PFSK-1 (cell line): ENCODE results near the gene TMEM60.

ENCODE experiments used
- FOXP2 ChIP-seq: optimal IDR thresholded peaks from 2 replicates; pipeline ENCODE3; 2011; ENCODE audit warnings: borderline replicate concordance, control low read depth, inconsistent platforms; ENCODE audit not compliant: insufficient read depth; ENCODE audit errors: extremely low read length, extremely low read depth
- POLR2AphosphoS5 ChIP-seq: IDR thresholded peaks from 2 replicates; pipeline ENCODE4 v1.6.1; 2012; ENCODE audit warnings: low read depth, mild to moderate bottlenecking, control low read depth, low read length, moderate library complexity
- SIN3A ChIP-seq: IDR thresholded peaks from 2 replicates; pipeline ENCODE4 v1.6.1; 2012; ENCODE audit warnings: mild to moderate bottlenecking, low read length, moderate library complexity, borderline replicate concordance; ENCODE audit not compliant: insufficient read depth
- TAF1 ChIP-seq: IDR thresholded peaks from 2 replicates; pipeline ENCODE4 v1.6.1; 2012; ENCODE audit warnings: low read length, control low read depth, borderline replicate concordance; ENCODE audit not compliant: insufficient read depth
- TF ChIP-seq, protein P1 (sequence below), 2 experiments: IDR thresholded peaks; 2 replicates each; pipeline versions ENCODE4 v1.6.1 to v1.8.0; 2011 to 2012; ENCODE audit warnings: low read depth in 2 of 2, low read length in 2 of 2, control low read depth in 1 of 2, inconsistent platforms in 1 of 2, mild to moderate bottlenecking in 1 of 2, moderate library complexity in 1 of 2; ENCODE audit not compliant: insufficient read depth in 1 of 2

Gene TMEM60

DNA sequence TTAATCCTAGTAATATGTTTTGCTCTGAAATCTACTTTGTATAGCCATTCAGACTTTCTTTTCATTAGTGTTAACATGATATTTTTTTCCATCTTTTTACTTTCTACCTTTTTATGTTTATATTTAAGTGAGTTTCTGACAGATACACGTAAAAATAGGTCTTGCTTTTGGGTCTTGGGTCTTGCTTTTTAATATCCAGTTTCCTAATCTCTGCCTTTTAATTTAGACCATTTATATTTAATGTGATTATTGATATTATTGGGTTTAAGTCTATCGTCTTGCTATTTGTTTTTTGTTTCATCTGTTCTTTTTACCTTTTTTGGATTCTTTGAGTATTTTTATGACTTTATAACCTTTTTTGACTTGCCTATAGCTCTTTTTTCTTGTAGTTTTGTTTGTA, 8.2 kb upstream of the TMEM60 start:
- no peak for TF ChIP-seq FOXP2
- no peak for TF ChIP-seq POLR2AphosphoS5
- TF ChIP-seq, protein P1, sequence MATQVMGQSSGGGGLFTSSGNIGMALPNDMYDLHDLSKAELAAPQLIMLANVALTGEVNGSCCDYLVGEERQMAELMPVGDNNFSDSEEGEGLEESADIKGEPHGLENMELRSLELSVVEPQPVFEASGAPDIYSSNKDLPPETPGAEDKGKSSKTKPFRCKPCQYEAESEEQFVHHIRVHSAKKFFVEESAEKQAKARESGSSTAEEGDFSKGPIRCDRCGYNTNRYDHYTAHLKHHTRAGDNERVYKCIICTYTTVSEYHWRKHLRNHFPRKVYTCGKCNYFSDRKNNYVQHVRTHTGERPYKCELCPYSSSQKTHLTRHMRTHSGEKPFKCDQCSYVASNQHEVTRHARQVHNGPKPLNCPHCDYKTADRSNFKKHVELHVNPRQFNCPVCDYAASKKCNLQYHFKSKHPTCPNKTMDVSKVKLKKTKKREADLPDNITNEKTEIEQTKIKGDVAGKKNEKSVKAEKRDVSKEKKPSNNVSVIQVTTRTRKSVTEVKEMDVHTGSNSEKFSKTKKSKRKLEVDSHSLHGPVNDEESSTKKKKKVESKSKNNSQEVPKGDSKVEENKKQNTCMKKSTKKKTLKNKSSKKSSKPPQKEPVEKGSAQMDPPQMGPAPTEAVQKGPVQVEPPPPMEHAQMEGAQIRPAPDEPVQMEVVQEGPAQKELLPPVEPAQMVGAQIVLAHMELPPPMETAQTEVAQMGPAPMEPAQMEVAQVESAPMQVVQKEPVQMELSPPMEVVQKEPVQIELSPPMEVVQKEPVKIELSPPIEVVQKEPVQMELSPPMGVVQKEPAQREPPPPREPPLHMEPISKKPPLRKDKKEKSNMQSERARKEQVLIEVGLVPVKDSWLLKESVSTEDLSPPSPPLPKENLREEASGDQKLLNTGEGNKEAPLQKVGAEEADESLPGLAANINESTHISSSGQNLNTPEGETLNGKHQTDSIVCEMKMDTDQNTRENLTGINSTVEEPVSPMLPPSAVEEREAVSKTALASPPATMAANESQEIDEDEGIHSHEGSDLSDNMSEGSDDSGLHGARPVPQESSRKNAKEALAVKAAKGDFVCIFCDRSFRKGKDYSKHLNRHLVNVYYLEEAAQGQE (IDR thresholded peaks at IDR 0.05; ENCODE audit: insufficient read depth in 1 of 2, low read depth in 2 of 2, low read length in 2 of 2) = no peak
- TF ChIP-seq SIN3A = no peak
- no peak for TF ChIP-seq TAF1

DNA sequence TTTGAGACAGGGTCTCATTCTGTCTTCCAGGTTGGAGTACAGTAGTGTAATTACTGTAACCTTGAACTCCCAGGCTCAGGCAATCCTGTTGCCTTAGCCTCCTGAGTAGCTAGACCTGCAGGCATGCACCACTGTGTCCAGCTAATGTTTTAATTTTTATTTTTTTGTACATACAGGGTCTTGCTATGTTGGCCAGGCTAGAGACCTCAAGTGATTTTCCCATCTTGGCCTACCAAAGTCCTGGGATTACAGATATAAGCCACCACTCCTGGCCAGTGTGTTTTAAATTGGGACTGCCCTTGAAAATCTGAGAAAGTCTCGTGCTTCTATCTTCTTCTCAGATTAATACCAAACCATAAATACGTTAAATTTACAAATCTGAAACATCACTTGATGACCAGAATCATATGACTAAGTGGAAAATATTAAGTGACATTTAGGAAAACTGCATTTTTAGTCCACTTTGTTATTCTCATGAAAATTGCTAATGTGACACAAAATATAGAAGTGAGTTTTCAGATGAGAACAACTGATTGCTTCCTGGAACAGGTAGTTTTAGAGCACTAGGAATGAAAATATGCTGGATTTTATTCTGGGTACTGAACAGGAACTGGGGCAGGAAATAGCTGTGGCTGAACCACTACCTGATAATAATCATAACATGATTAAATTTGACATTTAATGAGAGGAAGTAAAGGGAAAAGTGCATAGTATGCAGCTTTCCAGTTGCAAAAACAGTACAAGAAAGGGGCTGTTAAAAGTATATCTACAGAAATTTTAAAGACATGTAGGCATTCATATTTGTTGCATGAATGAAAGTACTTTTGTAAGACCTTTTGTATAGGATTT, 4.5 kb upstream of the TMEM60 start:
- TF ChIP-seq POLR2AphosphoS5 (no peak), SIN3A (no peak), TAF1 (no peak), FOXP2 (no peak)
- TF ChIP-seq, protein P1 (IDR thresholded peaks at IDR 0.05; ENCODE audit: insufficient read depth in 1 of 2, low read depth in 2 of 2, low read length in 2 of 2) = no peak

DNA sequence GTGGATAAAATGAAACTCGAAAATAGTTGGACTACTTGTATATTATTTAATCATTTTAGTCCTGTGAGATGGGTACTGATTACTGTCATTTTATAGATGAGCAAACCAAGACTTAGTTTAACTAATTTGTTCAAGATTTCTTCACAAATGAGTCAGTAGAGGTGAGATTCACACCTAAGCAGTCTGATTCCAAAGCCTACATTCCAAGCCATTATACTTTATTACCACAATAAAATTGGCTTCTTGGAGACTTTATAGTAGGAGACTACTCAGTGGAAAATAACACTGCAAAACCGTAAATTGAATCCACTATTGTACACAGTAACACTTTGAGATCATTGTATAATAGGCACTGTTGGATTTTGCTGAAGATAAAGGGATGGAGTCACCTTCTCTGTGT, 2.5 kb upstream of the TMEM60 start:
- TF ChIP-seq FOXP2 (no peak), POLR2AphosphoS5 (no peak), TAF1 (no peak)
- TF ChIP-seq, protein P1 (IDR thresholded peaks at IDR 0.05; ENCODE audit: insufficient read depth in 1 of 2, low read depth in 2 of 2, low read length in 2 of 2) = no peak

DNA sequence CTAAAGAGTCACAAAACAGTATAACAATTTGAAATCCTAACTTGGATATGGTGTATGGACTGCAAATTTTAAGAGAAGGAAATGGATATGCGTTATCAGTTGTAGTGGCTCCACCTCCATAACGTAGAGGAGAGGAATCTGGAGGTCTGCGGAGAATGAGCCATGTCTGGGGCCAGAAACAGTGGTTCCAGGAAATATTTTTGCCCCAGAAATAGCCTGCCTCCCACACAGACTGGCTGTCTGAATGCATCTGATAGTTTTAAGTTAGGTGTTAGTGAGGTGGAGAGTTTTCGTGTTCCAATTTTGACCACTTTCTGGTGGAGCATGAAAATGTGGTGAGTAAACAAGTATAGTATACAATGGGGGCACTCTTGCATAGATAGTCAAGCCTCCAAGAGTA, 1.9 kb upstream of the TMEM60 start:
- TF ChIP-seq POLR2AphosphoS5 (no peak), TAF1 (no peak), SIN3A (no peak), FOXP2 (no peak)
- TF ChIP-seq, protein P1 (IDR thresholded peaks at IDR 0.05; ENCODE audit: insufficient read depth in 1 of 2, low read depth in 2 of 2, low read length in 2 of 2) = no peak
